Keratinocyte (primary cell): ENCODE measurements around the gene GLDC. TPM values are rescaled to one million over a fixed set of nuclear protein-coding genes. Genes with fewer than 3 reads are reported as not detected.

Experiments
- DNase-seq: peaks from one replicate; pipeline ENCODE4 v3.0.0-alpha.2; 2011; ENCODE audit warnings: low read depth, missing footprints, low spot score
- FAIRE-seq: peaks from 2 replicates; lab custom pipeline; 2011; peaks lifted over from hg19 to GRCh38; lab: Jason Lieb, UNC
- H2AFZ ChIP-seq: 2 replicates; pipeline ENCODE4 v1.6.0; 2012; ENCODE audit warnings: low read length, control low read depth, inconsistent platforms; ENCODE audit not compliant: control insufficient read depth
- H3K27ac ChIP-seq: 2 replicates; pipeline ENCODE4 v1.5.1; 2011; ENCODE audit warnings: low read length; ENCODE audit not compliant: control insufficient read depth, insufficient read depth
- H3K27me3 ChIP-seq: 3 replicates; pipeline ENCODE4 v1.6.0; 2011; ENCODE audit warnings: low read length; ENCODE audit not compliant: control insufficient read depth, insufficient read depth; ENCODE audit errors: extremely low read depth
- H3K36me3 ChIP-seq, 2 experiments: 2 replicates in 1 of 2; 3 replicates in 1 of 2; pipeline ENCODE4 v1.5.1; 2011; ENCODE audit warnings: low read length in 2 of 2, mild to moderate bottlenecking in 1 of 2; ENCODE audit not compliant: control insufficient read depth in 2 of 2, insufficient read depth in 2 of 2; ENCODE audit errors: extremely low read depth in 1 of 2
- H3K4me1 ChIP-seq: 3 replicates; pipeline ENCODE4 v1.5.1; 2011; ENCODE audit warnings: low read length; ENCODE audit not compliant: control insufficient read depth, insufficient read depth; ENCODE audit errors: extremely low read depth
- H3K4me2 ChIP-seq: 3 replicates; pipeline ENCODE4 v1.6.0; 2011; ENCODE audit warnings: low read depth, low read length; ENCODE audit not compliant: control insufficient read depth, insufficient read depth; ENCODE audit errors: extremely low read depth
- H3K4me3 ChIP-seq, 3 experiments: fragments of 200-600 bp in 1 of 3; sonication (generic) in 1 of 3; 2 replicates in 2 of 3; 3 replicates in 1 of 3; pipeline ENCODE4 v1.5.1; 2011 to 2016; ENCODE audit warnings: low read length in 3 of 3, mild to moderate bottlenecking in 3 of 3, control low read depth in 2 of 3, inconsistent platforms in 1 of 3, low read depth in 1 of 3, mixed read lengths in 1 of 3, mixed run types in 1 of 3, moderate library complexity in 1 of 3; ENCODE audit not compliant: control insufficient read depth in 2 of 3, insufficient read depth in 2 of 3; ENCODE audit errors: extremely low read depth in 1 of 3
- H3K79me2 ChIP-seq: 2 replicates; pipeline ENCODE4 v1.6.0; 2012; ENCODE audit warnings: low read length; ENCODE audit not compliant: control insufficient read depth, insufficient read depth
- H3K9ac ChIP-seq: 3 replicates; pipeline ENCODE4 v1.6.0; 2011; ENCODE audit warnings: low read length; ENCODE audit not compliant: control insufficient read depth, insufficient read depth; ENCODE audit errors: extremely low read depth
- H3K9me1 ChIP-seq: 3 replicates; pipeline ENCODE4 v1.6.0; 2011; ENCODE audit warnings: low read length; ENCODE audit not compliant: control insufficient read depth, insufficient read depth; ENCODE audit errors: extremely low read depth
- H3K9me3 ChIP-seq: 2 replicates; pipeline ENCODE4 v1.5.1; 2012; ENCODE audit warnings: low read depth, low read length; ENCODE audit not compliant: control insufficient read depth
- H4K20me1 ChIP-seq: 3 replicates; pipeline ENCODE4 v1.6.0; 2011; ENCODE audit warnings: low read length; ENCODE audit not compliant: control insufficient read depth, insufficient read depth; ENCODE audit errors: extremely low read depth
- CTCF ChIP-seq, 3 experiments: IDR thresholded peaks in 1 of 3; conservative IDR thresholded peaks in 1 of 3; optimal IDR thresholded peaks in 1 of 3; 2 replicates in 2 of 3; 3 replicates in 1 of 3; pipeline versions ENCODE3 to v1.5.1; 2011; ENCODE audit warnings: low read length in 3 of 3, mild to moderate bottlenecking in 3 of 3, moderate library complexity in 2 of 3, control low read depth in 1 of 3, inconsistent platforms in 1 of 3; ENCODE audit not compliant: insufficient read depth in 2 of 3; ENCODE audit errors: extremely low read depth in 1 of 3
- EZH2 ChIP-seq: IDR thresholded peaks from one replicate; pipeline ENCODE4 v1.6.1; 2012; ENCODE audit warnings: inconsistent platforms, mild to moderate bottlenecking, low read length, moderate library complexity
- dilution Hi-C: fragments of 300-500 bp; cut with MboI; formaldehyde crosslinking; loops from one replicate; pipeline ENCODE4 v1.7.0; 2020; ENCODE audit warnings: low sequenced_read_pairs; ENCODE audit not compliant: extremely low pct_ligation_motif_present
- polyA plus RNA-seq, 5 experiments: library from polyadenylated mRNA; depleted of rRNA in 3 of 5; stranded (reverse) in 3 of 5; stranded (forward) in 1 of 5; unstranded in 1 of 5; fragments of >200 nt; gene quantifications; 1 replicate in 1 of 5; 2 replicates in 3 of 5; 3 replicates in 1 of 5; pipeline versions ENCODE4 v1.2.1 to v1.2.3, GENCODE V29; 2011 to 2012; ENCODE audit warnings: missing spikeins in 2 of 5, low read depth in 1 of 5, low replicate concordance in 1 of 5

The GLDC gene
- polyA plus RNA-seq, 1 donor (not counting 4 experiments of a cell fraction or from before 2014, with no cell fraction given) = 0.69 TPM

- H3K9me1 ChIP-seq = no peaks in the 10 kb centered on the region
- H3K79me2 ChIP-seq = no peaks in the 10 kb centered on the region
- no peak overlapping the region for H3K4me3 ChIP-seq
- FAIRE-seq = no peak
- no peak overlapping the region for H3K4me2 ChIP-seq
- peaks cover 1% of the 10 kb centered on the region for H3K4me1 ChIP-seq
- H3K27ac ChIP-seq = no peak overlapping the region
- H4K20me1 ChIP-seq = no peaks in the 10 kb centered on the region
- no peaks in the 10 kb centered on the region for H3K9me3 ChIP-seq
- H3K36me3 ChIP-seq = no peaks in the 10 kb centered on the region
- no peaks in the 10 kb centered on the region for H3K27me3 ChIP-seq
- dilution Hi-C loops = no loop called here
- no peak overlapping the region for H2AFZ ChIP-seq
- DNase-seq = no peak
- TF ChIP-seq EZH2 (no peak), CTCF (optimal IDR thresholded peaks at IDR 0.05 in 1 of 3, IDR thresholded peaks at IDR 0.05 in 1 of 3, conservative IDR thresholded peaks at IDR 0.05 in 1 of 3; ENCODE audit: extremely low read depth in 1 of 3, insufficient read depth in 2 of 3, low read length in 3 of 3) (no peak)
- H3K9ac ChIP-seq = no peak overlapping the region
Observed at GRCh38 chr9:6675268-6675667, 29.7 kb upstream of the GLDC start.

- Histone ChIP-seq H3K27ac (no peak overlapping the region), H3K9ac (no peak overlapping the region), H2AFZ (no peak overlapping the region), H3K4me2 (no peak overlapping the region), H3K9me3 (no peaks in the 10 kb centered on the region), H3K27me3 (no peaks in the 10 kb centered on the region), H3K36me3 (no peaks in the 10 kb centered on the region), H3K9me1 (no peaks in the 10 kb centered on the region), H3K79me2 (no peaks in the 10 kb centered on the region), H4K20me1 (no peaks in the 10 kb centered on the region), H3K4me3 (no peak overlapping the region), H3K4me1 (no peaks in the 10 kb centered on the region)
- TF ChIP-seq EZH2 (no peak), CTCF (optimal IDR thresholded peaks at IDR 0.05 in 1 of 3, IDR thresholded peaks at IDR 0.05 in 1 of 3, conservative IDR thresholded peaks at IDR 0.05 in 1 of 3; ENCODE audit: extremely low read depth in 1 of 3, insufficient read depth in 2 of 3, low read length in 3 of 3) (no peak)
- dilution Hi-C loops = no loop called here
- DNase-seq (no peak), FAIRE-seq (no peak)
Observed at GRCh38 chr9:6673326-6674025, 27.9 kb upstream of the GLDC start.
